Panc1 (cell line): Measurements from ENCODE around the gene WDR49. TPM values are rescaled to one million over a fixed set of nuclear protein-coding genes. Genes with fewer than 3 reads are reported as not detected.

Experiments used
- ATAC-seq: fragments of 200-7000 bp; cut with Tn5 transposase; 2 replicates; pipeline ENCODE4 v1.9.1; 2020; ENCODE audit warnings: mild to moderate bottlenecking, moderate library complexity
- BruUV-seq: library from RNA; stranded (reverse); fragments of 400-500 nt; replicated peaks from 2 replicates; lab custom pipeline; 2021; lab: Mats Ljungman, UMichigan
- CTCF ChIA-PET: fragments of 300-600 bp; sonication (Branson Sonifier 250); formaldehyde crosslinking; loops from one replicate; lab custom pipeline; 2022; ENCODE audit warnings: antibody characterized with exemption; lab: Charles Lee
- POLR2A ChIA-PET: fragments of 300-600 bp; sonication (Branson Sonifier 250); formaldehyde crosslinking; loops from one replicate; lab custom pipeline; 2022; ENCODE audit warnings: antibody characterized with exemption; lab: Charles Lee
- DNase-seq: peaks from one replicate; pipeline ENCODE4 v3.0.0-alpha.2; 2010; ENCODE audit warnings: low read depth, low spot score
- H3K27ac ChIP-seq: 2 replicates; pipeline ENCODE4 v1.5.1; 2011; ENCODE audit warnings: mild to moderate bottlenecking, low read length, inconsistent platforms
- H3K27me3 ChIP-seq: fragments of 200-500 bp; sonication (Bioruptor generic); 2 replicates; pipeline ENCODE4 v1.6.0; 2014; ENCODE audit warnings: low read length, inconsistent platforms; ENCODE audit not compliant: control insufficient read depth, insufficient read depth
- H3K36me3 ChIP-seq: fragments of 200-500 bp; sonication (Bioruptor generic); 2 replicates; pipeline ENCODE4 v1.5.1; 2014; ENCODE audit warnings: inconsistent platforms, mild to moderate bottlenecking, low read length, moderate library complexity; ENCODE audit not compliant: control insufficient read depth, insufficient read depth
- H3K4me1 ChIP-seq: 2 replicates; pipeline ENCODE4 v1.5.1; 2011; ENCODE audit warnings: inconsistent platforms, mild to moderate bottlenecking, low read length, moderate library complexity; ENCODE audit not compliant: control insufficient read depth, insufficient read depth
- H3K4me3 ChIP-seq, 2 experiments: 2 replicates each; pipeline ENCODE4 v1.5.1; 2011 to 2012; ENCODE audit warnings: low read depth in 2 of 2, low read length in 2 of 2, mild to moderate bottlenecking in 2 of 2, inconsistent platforms in 1 of 2, moderate library complexity in 1 of 2
- H3K9me3 ChIP-seq: fragments of 200-500 bp; sonication (Bioruptor generic); 2 replicates; pipeline ENCODE4 v1.5.1; 2014; ENCODE audit warnings: low read depth, mild to moderate bottlenecking, inconsistent platforms, low read length, moderate library complexity; ENCODE audit not compliant: control insufficient read depth, insufficient read depth
- CTCF ChIP-seq: fragments of 450-650 bp; IDR thresholded peaks from 2 replicates; pipeline ENCODE4 v1.5.1; 2017; ENCODE audit warnings: mild to moderate bottlenecking
- POLR2AphosphoS5 ChIP-seq: IDR thresholded peaks from 2 replicates; pipeline ENCODE4 v1.6.1; 2012; ENCODE audit warnings: mild to moderate bottlenecking, low read depth, low read length, moderate library complexity
- SIN3A ChIP-seq: IDR thresholded peaks from 2 replicates; pipeline ENCODE4 v1.6.1; 2012; ENCODE audit warnings: low read depth, mild to moderate bottlenecking, low read length, moderate library complexity, borderline replicate concordance; ENCODE audit not compliant: insufficient read depth
- TCF7L2 ChIP-seq: IDR thresholded peaks from 2 replicates; pipeline ENCODE4 v1.6.1; 2011; ENCODE audit warnings: mild to moderate bottlenecking, low read depth, low read length, inconsistent platforms
- in situ Hi-C: cut with HindIII; loops from 2 replicates; pipeline ENCODE4 v1.10.0; 2016; ENCODE audit warnings: low sequenced_read_pairs, low pct_unique_long_range_greater_than_20kb
- intact Hi-C: fragments of 100-400 bp; cut with micrococcal nuclease; formaldehyde crosslinking; loops from one replicate; pipeline ENCODE4 v1.10.0; 2022; ENCODE audit not compliant: unreplicated experiment
- total RNA-seq: library from RNA; stranded (reverse); gene quantifications from one replicate; pipeline ENCODE4 v1.2.1, GENCODE V29; 2021; ENCODE audit not compliant: unreplicated experiment
- TF ChIP-seq, protein P1 (sequence below), 2 experiments: IDR thresholded peaks; 2 replicates each; pipeline ENCODE4 v1.6.1; 2011 to 2012; ENCODE audit warnings: low read depth in 2 of 2, control low read depth in 1 of 2, low read length in 1 of 2, mild to moderate bottlenecking in 1 of 2, moderate library complexity in 1 of 2; ENCODE audit not compliant: insufficient read depth in 1 of 2

WDR49 gene
- total RNA-seq, 1 experiment from 2014 or later, result 0.23 TPM

GRCh38 chr3:167469381-167469780 lies 184.4 kb downstream of the WDR49 start:
- POLR2A ChIA-PET, result no interaction called here
- no peak overlapping the region for H3K27ac ChIP-seq
- in situ Hi-C loops, result no loop called here

GRCh38 chr3:167467848-167468611 lies 185.7 kb downstream of the WDR49 start:
- DNase-seq, result no peak
- BruUV-seq, result no TSS peak
- ATAC-seq, result no peak
- H3K9me3 ChIP-seq, result no peaks in the 10 kb centered on the region
- POLR2A ChIA-PET, result no interaction called here
- no peak overlapping the region for H3K27ac ChIP-seq
- H3K27me3 ChIP-seq, result no peaks in the 10 kb centered on the region
- TF ChIP-seq SIN3A (no peak), POLR2AphosphoS5 (no peak), TCF7L2 (no peak), CTCF (no peak)
- TF ChIP-seq, protein P1, sequence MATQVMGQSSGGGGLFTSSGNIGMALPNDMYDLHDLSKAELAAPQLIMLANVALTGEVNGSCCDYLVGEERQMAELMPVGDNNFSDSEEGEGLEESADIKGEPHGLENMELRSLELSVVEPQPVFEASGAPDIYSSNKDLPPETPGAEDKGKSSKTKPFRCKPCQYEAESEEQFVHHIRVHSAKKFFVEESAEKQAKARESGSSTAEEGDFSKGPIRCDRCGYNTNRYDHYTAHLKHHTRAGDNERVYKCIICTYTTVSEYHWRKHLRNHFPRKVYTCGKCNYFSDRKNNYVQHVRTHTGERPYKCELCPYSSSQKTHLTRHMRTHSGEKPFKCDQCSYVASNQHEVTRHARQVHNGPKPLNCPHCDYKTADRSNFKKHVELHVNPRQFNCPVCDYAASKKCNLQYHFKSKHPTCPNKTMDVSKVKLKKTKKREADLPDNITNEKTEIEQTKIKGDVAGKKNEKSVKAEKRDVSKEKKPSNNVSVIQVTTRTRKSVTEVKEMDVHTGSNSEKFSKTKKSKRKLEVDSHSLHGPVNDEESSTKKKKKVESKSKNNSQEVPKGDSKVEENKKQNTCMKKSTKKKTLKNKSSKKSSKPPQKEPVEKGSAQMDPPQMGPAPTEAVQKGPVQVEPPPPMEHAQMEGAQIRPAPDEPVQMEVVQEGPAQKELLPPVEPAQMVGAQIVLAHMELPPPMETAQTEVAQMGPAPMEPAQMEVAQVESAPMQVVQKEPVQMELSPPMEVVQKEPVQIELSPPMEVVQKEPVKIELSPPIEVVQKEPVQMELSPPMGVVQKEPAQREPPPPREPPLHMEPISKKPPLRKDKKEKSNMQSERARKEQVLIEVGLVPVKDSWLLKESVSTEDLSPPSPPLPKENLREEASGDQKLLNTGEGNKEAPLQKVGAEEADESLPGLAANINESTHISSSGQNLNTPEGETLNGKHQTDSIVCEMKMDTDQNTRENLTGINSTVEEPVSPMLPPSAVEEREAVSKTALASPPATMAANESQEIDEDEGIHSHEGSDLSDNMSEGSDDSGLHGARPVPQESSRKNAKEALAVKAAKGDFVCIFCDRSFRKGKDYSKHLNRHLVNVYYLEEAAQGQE (IDR thresholded peaks at IDR 0.05; ENCODE audit: insufficient read depth in 1 of 2, low read depth in 2 of 2, low read length in 1 of 2), result no peak
- CTCF ChIA-PET, result no interaction called here
- H3K4me1 ChIP-seq, result no peaks in the 10 kb centered on the region
- intact Hi-C loops (no loop called here), in situ Hi-C loops (no loop called here)
- no peaks in the 10 kb centered on the region for H3K36me3 ChIP-seq
- no peak overlapping the region for H3K4me3 ChIP-seq

More at GRCh38 chr3:167469381-167469780, 184.4 kb downstream of the WDR49 start:
- CTCF ChIA-PET, result no interaction called here
- no peak for ATAC-seq
- Histone ChIP-seq H3K9me3 (no peaks in the 10 kb centered on the region), H3K4me1 (no peaks in the 10 kb centered on the region), H3K27me3 (no peaks in the 10 kb centered on the region), H3K36me3 (no peaks in the 10 kb centered on the region), H3K4me3 (no peak overlapping the region)
- intact Hi-C loops, result no loop called here
- no TSS peak for BruUV-seq
- TF ChIP-seq TCF7L2 (no peak), CTCF (no peak), POLR2AphosphoS5 (no peak), SIN3A (no peak)
- TF ChIP-seq, protein P1 (IDR thresholded peaks at IDR 0.05; ENCODE audit: insufficient read depth in 1 of 2, low read depth in 2 of 2, low read length in 1 of 2), result no peak
- no peak for DNase-seq
